Bronchial smooth muscle cell (primary cell): ENCODE data around the gene C1orf94. TPM values are rescaled to one million over a fixed set of nuclear protein-coding genes. Genes with fewer than 3 reads are reported as not detected.

Source experiments
- total RNA-seq: library from RNA; depleted of rRNA; stranded (reverse); fragments of >200 nt; gene quantifications from 2 replicates; pipeline ENCODE4 v1.2.1, GENCODE V29; 2014

The C1orf94 gene, protein sequence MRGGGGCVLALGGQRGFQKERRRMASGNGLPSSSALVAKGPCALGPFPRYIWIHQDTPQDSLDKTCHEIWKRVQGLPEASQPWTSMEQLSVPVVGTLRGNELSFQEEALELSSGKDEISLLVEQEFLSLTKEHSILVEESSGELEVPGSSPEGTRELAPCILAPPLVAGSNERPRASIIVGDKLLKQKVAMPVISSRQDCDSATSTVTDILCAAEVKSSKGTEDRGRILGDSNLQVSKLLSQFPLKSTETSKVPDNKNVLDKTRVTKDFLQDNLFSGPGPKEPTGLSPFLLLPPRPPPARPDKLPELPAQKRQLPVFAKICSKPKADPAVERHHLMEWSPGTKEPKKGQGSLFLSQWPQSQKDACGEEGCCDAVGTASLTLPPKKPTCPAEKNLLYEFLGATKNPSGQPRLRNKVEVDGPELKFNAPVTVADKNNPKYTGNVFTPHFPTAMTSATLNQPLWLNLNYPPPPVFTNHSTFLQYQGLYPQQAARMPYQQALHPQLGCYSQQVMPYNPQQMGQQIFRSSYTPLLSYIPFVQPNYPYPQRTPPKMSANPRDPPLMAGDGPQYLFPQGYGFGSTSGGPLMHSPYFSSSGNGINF
- not detected in 2 replicates for total RNA-seq

DNA sequence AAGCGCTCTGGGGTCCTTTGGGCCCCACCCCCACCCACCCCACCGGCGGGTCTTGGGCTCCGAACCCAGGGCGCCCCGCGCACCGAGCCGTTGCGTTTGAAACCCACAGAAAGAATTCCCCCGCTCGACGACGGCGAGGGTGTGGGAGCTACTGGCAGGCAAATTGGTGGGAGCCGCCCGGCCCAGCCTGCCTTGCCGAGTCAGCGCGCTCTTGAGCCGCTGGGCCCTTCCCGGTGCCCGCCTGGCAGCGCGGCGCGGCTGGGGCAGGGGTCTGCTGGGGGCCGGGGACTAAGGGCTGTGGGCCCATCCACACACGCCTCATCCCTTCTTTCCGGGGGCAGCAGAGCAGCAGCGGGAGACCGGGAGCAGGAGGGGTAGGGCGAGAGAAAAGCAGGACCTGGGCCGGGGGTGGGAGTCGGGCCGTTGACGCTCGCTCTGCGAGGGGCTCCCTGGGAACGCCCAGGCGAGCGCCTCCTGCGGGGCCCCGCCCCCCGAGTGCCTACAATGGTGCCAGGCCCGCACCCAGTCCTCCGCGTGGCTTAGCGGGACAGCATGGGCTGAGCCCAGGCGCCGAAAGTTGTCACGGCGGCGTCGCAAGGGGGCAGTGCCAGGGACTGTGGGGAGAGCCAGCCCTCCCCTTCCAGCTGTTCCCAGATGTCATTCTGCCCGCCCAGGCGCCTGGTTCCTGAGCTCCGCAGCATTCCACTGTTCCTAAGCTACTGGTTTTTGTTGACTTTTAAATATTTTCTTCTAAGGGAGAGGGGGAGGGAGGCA, at the start of gene C1orf94:
C1orf94 (plus strand) TSS at position 78 of the 774 bp plus-strand sequence. CDS start 883 bp downstream, outside the sequence.

DNA sequence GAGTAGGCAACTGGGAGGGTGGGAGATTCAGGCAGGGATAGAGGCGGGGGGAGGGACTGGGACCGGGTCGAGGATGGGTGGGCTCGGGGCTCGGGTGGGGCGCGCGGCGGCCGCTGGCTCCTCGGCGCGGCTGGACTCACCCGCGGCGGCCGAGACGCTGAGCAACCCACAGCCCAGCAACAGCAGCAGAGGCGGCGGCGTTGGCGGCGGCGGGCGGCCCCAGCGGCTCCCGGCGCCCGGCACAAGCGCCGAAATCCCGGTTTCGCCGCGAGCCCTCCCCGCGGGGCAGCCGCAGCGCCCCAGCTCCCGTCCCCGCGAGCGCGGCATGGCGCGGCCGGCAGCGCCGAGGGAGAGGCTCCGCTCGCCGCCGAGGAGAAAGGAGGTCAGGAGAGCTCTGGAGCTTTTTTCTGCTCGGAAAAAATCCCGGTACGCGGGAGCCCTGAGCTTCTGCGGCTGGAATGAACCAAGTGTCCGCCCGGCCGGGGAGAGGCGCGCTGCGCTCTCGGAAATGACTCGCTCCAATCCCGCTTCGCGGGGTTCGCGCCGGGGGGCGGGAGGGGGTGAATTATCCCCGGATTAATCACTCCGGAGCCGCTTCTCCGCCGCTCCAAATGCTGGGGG, 11.8 kb upstream of the C1orf94 start, which contains the start of gene CSMD2:
CSMD2 (minus strand) TSS at position 460 of the 621 bp plus-strand sequence; CDS start at position 327, 133 bp downstream.

Other genes with a start within 250 kb of the C1orf94 start
- 0.79 and 1.7 TPM in 2 replicates for gene CSMD2, start 11.7 kb upstream of the C1orf94 start, total RNA-seq